HL-60 (cell line): ENCODE measurements around the gene PPP1R1B.

ENCODE experiments used
- DNase-seq, 2 experiments: peaks; one replicate each; pipeline ENCODE4 v3.0.0-alpha.2; 2010 to 2020; ENCODE audit warnings: low read depth in 1 of 2, low spot score in 1 of 2
- H3K27ac ChIP-seq: fragments of 250-450 bp; sonication (Bioruptor Pico); replicated peaks from 2 replicates; pipeline ENCODE4 v1.5.1; 2020; ENCODE audit warnings: mild to moderate bottlenecking, moderate library complexity
- H3K27me3 ChIP-seq: fragments of 250-450 bp; sonication (Bioruptor Pico); 2 replicates; pipeline ENCODE4 v1.5.1; 2021; ENCODE audit warnings: mild to moderate bottlenecking, moderate library complexity; ENCODE audit not compliant: insufficient read depth, poor library complexity, severe bottlenecking
- H3K4me3 ChIP-seq: replicated peaks from 2 replicates; pipeline ENCODE4 v1.5.1; 2011; ENCODE audit warnings: mild to moderate bottlenecking, control low read depth, low read length; ENCODE audit not compliant: insufficient read depth
- GABPA ChIP-seq: IDR thresholded peaks from 2 replicates; pipeline ENCODE4 v1.6.1; 2012; ENCODE audit warnings: low read depth
- POLR2AphosphoS5 ChIP-seq: IDR thresholded peaks from 2 replicates; pipeline ENCODE4 v1.6.1; 2012; ENCODE audit warnings: low read depth
- SPI1 ChIP-seq: IDR thresholded peaks from 2 replicates; pipeline ENCODE4 v1.6.1; 2012; ENCODE audit warnings: low read depth, mild to moderate bottlenecking, borderline replicate concordance
- TF ChIP-seq, protein P1 (sequence below): IDR thresholded peaks from one replicate; pipeline ENCODE4 v1.5.1; 2011; ENCODE audit warnings: low read length, control low read depth, inconsistent platforms; ENCODE audit not compliant: insufficient read depth
- TF ChIP-seq, protein P2 (sequence below): IDR thresholded peaks from 2 replicates; pipeline ENCODE4 v1.6.1; 2012; ENCODE audit warnings: low read depth; ENCODE audit not compliant: insufficient replicate concordance

PPP1R1B gene

DNA sequence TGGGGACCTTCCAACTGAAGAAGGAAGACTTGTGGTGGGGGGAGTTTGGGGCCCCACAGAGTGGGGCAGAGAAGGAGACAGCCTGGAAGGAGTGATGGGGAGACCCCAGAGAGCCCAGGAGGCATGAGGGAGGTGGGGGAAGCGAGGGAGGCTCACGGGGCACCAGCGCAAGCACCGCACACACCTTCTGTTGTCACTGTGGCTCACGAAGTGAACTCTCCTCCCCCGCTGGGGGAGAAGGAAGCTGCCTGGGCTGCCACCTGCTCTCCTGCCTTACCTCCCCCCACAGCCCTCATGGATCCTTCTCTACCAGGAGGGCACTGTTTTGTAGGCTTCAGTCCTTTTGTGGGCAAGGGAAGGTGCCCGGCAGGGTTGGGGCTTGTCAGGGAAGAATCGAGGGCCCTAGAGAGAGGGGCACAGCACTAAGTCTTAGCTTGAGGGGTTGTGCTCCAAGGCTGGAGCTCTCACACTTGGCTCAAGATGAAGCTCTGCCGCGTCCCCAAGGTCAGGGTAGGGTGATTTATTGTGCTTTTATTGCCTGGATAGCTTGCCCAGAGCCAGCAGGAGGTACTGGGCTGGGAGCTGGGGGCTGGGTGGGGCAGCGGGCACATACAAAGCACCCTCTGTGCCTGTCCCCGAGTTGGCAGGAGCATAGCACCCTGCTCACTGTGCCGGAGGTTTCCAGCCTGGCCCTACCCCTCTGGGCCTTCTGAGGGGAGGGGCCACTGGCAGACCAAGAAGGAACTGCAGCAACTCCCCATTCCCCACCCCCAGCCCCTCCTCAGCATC lies 5.6 kb downstream of the PPP1R1B start:
- TF ChIP-seq POLR2AphosphoS5 = peak; percentile 45; the same call in 1 of the 2 replicates
- TF ChIP-seq SPI1 = no peak
- TF ChIP-seq, protein P1, sequence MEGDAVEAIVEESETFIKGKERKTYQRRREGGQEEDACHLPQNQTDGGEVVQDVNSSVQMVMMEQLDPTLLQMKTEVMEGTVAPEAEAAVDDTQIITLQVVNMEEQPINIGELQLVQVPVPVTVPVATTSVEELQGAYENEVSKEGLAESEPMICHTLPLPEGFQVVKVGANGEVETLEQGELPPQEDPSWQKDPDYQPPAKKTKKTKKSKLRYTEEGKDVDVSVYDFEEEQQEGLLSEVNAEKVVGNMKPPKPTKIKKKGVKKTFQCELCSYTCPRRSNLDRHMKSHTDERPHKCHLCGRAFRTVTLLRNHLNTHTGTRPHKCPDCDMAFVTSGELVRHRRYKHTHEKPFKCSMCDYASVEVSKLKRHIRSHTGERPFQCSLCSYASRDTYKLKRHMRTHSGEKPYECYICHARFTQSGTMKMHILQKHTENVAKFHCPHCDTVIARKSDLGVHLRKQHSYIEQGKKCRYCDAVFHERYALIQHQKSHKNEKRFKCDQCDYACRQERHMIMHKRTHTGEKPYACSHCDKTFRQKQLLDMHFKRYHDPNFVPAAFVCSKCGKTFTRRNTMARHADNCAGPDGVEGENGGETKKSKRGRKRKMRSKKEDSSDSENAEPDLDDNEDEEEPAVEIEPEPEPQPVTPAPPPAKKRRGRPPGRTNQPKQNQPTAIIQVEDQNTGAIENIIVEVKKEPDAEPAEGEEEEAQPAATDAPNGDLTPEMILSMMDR = no peak
- TF ChIP-seq, protein P2, sequence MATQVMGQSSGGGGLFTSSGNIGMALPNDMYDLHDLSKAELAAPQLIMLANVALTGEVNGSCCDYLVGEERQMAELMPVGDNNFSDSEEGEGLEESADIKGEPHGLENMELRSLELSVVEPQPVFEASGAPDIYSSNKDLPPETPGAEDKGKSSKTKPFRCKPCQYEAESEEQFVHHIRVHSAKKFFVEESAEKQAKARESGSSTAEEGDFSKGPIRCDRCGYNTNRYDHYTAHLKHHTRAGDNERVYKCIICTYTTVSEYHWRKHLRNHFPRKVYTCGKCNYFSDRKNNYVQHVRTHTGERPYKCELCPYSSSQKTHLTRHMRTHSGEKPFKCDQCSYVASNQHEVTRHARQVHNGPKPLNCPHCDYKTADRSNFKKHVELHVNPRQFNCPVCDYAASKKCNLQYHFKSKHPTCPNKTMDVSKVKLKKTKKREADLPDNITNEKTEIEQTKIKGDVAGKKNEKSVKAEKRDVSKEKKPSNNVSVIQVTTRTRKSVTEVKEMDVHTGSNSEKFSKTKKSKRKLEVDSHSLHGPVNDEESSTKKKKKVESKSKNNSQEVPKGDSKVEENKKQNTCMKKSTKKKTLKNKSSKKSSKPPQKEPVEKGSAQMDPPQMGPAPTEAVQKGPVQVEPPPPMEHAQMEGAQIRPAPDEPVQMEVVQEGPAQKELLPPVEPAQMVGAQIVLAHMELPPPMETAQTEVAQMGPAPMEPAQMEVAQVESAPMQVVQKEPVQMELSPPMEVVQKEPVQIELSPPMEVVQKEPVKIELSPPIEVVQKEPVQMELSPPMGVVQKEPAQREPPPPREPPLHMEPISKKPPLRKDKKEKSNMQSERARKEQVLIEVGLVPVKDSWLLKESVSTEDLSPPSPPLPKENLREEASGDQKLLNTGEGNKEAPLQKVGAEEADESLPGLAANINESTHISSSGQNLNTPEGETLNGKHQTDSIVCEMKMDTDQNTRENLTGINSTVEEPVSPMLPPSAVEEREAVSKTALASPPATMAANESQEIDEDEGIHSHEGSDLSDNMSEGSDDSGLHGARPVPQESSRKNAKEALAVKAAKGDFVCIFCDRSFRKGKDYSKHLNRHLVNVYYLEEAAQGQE = no peak
- H3K27ac ChIP-seq = peak overlapping the region; percentile 77
- DNase-seq = peak in 1 of 2 experiments; percentile 79
- H3K4me3 ChIP-seq = no peak overlapping the region
- no peaks in the 10 kb centered on the region for H3K27me3 ChIP-seq

DNA sequence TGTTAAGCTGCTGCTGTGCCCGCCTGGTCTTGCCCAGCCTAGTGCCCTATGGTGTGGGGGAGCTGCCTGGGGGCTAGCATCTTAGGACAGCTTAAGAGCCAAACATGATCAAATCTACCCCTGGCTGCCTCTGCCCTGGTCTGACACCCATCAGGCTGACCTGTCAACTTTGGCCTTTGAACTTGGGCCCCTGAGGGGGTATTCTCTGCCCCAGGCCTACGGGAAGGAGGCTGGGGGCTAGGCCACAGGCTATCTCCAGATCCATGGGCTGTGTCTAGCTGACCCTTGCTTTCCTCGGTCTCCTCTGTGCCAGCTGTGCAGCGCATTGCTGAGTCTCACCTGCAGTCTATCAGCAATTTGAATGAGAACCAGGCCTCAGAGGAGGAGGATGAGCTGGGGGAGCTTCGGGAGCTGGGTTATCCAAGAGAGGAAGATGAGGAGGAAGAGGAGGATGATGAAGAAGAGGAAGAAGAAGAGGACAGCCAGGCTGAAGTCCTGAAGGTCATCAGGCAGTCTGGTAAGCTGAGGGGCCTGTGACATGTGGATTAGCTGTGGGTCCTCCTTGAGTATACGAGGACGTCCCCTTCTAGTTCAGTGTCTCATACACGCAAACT lies 6.9 kb downstream of the PPP1R1B start:
- DNase-seq = no peak
- no peaks in the 10 kb centered on the region for H3K27me3 ChIP-seq
- no peak overlapping the region for H3K27ac ChIP-seq
- no peak overlapping the region for H3K4me3 ChIP-seq
- no peak for TF ChIP-seq POLR2AphosphoS5
- TF ChIP-seq, protein P1 = no peak
- no peak for TF ChIP-seq SPI1
- TF ChIP-seq, protein P2 = no peak
- TF ChIP-seq GABPA = no peak

DNA sequence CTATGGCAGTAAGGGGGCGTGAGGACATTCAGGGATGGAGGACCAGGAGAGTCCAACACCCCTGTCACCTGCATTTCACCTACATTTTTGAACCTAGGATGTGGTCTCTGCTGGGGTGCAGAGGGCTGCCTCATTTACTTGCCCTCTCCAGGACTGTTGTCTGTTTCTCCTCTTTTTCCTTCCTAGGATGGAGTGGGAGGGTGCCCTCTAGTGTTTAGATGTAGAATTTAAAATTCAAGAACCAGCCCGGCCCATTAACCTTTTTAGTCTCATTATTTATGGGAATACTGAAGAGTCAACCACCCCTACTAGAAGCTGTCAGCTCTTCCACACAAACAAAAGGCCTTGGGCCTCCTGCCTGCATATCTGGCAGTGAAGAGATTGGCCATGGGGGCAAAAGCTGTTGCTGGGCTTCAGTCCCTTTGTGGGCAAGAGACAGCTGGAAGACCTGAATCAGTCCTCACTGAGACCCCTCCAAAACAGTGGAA lies 7.7 kb downstream of the PPP1R1B start:
- TF ChIP-seq POLR2AphosphoS5 = no peak
- TF ChIP-seq, protein P1 = peak; percentile 5
- DNase-seq = peak in 1 of 2 experiments; percentile 33
- H3K27me3 ChIP-seq = no peaks in the 10 kb centered on the region
- H3K27ac ChIP-seq = 0 out of 2 replicates have a peak overlapping the region, but pooled peaks have one; percentile 97
- no peak overlapping the region for H3K4me3 ChIP-seq
